Hepatocyte (in vitro differentiated cells): ENCODE data around the gene SEPSECS.

Source experiments
- EZH2 ChIP-seq: fragments of 200-600 bp; sonication (generic); IDR thresholded peaks from 2 replicates; pipeline ENCODE4 v1.6.1; 2016; ENCODE audit warnings: antibody characterized with exemption, mild to moderate bottlenecking, borderline replicate concordance
- TF ChIP-seq, protein P1 (sequence below): fragments of 200-600 bp; sonication (generic); IDR thresholded peaks from 2 replicates; pipeline ENCODE4 v1.5.1; 2016; ENCODE audit warnings: antibody characterized with exemption, mild to moderate bottlenecking; ENCODE audit not compliant: poor library complexity

DNA sequence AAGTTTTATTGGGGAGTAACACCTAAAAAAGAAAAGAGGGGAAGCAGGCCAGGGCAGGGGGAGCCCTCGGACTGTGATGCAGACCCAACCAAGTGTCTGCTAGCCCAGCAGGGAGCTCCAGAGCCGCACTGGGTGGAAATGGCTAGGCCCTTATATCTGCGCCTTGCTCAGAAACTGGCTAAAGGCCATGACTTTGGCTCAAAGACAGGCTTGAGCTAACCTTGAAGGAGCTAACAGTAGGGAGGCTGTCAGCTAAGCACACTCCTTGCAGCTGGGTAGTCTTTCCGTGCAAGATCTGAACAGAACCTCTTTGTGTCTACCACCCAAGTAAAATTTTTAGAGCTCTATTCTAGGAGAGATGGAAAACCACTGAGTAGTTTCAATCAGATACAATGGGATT is 43.0 kb downstream of the SEPSECS start:
- no peak for TF ChIP-seq EZH2
- TF ChIP-seq, protein P1, sequence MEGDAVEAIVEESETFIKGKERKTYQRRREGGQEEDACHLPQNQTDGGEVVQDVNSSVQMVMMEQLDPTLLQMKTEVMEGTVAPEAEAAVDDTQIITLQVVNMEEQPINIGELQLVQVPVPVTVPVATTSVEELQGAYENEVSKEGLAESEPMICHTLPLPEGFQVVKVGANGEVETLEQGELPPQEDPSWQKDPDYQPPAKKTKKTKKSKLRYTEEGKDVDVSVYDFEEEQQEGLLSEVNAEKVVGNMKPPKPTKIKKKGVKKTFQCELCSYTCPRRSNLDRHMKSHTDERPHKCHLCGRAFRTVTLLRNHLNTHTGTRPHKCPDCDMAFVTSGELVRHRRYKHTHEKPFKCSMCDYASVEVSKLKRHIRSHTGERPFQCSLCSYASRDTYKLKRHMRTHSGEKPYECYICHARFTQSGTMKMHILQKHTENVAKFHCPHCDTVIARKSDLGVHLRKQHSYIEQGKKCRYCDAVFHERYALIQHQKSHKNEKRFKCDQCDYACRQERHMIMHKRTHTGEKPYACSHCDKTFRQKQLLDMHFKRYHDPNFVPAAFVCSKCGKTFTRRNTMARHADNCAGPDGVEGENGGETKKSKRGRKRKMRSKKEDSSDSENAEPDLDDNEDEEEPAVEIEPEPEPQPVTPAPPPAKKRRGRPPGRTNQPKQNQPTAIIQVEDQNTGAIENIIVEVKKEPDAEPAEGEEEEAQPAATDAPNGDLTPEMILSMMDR = no peak
